Measurements from ENCODE around the gene FHIT.

- no peak for TF ChIP-seq RXRA (IDR thresholded peaks at IDR 0.05)
- TF ChIP-seq NR2F2 (IDR thresholded peaks at IDR 0.05), result no peak
- TF ChIP-seq CTCF (IDR thresholded peaks at IDR 0.05; ENCODE audit: low read depth, low read length, missing input control), result no peak
- TF ChIP-seq REST (IDR thresholded peaks at IDR 0.05), result no peak
- TF ChIP-seq RAD21 (IDR thresholded peaks at IDR 0.05), result no peak
- TF ChIP-seq SP1 (IDR thresholded peaks at IDR 0.05), result no peak
- TF ChIP-seq JUND (IDR thresholded peaks at IDR 0.05), result no peak
- no peak for TF ChIP-seq TAF1 (conservative IDR thresholded peaks at IDR 0.05)
- TF ChIP-seq ATF3 (IDR thresholded peaks at IDR 0.05), result no peak
Measured at GRCh38 chr3:61248496-61248895, 2.8 kb downstream of the FHIT start.

All from liver (tissue), 3 donors.